ENCODE results near the gene SDK1. TPM values are rescaled to one million over a fixed set of nuclear protein-coding genes. Genes with fewer than 3 reads are reported as not detected.
"Not testable (repeated sequence)": the region's sequence is repeated elsewhere in the genome, so short reads cannot be mapped to it uniquely, and the experiment has no call there.

Gene SDK1
- total and polyA plus RNA-seq, 4 experiments from 2014 or later: 0.06 to 0.26 TPM; not detected in 2

GRCh38 chr7:3706091-3706490 is 405.0 kb downstream of the SDK1 start:
- H3K27me3 ChIP-seq (ENCODE audit: insufficient read depth, low read length); H3K27ac Mint-ChIP-seq; H3K4me3 ChIP-seq (ENCODE audit: low read length in 2 of 2); H3K9me3 ChIP-seq (ENCODE audit: control insufficient read depth in 1 of 2, low read length in 2 of 2); H3K36me3 ChIP-seq (ENCODE audit: insufficient read depth, low read length); H3K4me3 Mint-ChIP-seq; H3K27ac ChIP-seq (ENCODE audit: low read depth, low read length); H3K4me1 Mint-ChIP-seq; H3K36me3 Mint-ChIP-seq; CTCF ChIA-PET (ENCODE audit: partially characterized antibody); intact Hi-C loops (cut with micrococcal nuclease); POLR2A ChIA-PET (ENCODE audit: partially characterized antibody); H3K4me1 ChIP-seq (ENCODE audit: insufficient read depth, low read length); DNase-seq: not testable (repeated sequence)
- Mint-ChIP-seq H3K9me3 (peaks cover 0 to 26% (median 9%) of the 10 kb centered on the region in 8 donors), H3K27me3 (peaks cover 4 to 18% of the 10 kb centered on the region in 2 donors)

GRCh38 chr7:3710122-3710521 is 409.1 kb downstream of the SDK1 start:
- peaks cover 0 to 6% (median 5%) of the 10 kb centered on the region in 4 donors for H3K4me1 Mint-ChIP-seq
- no peak overlapping the region for H3K4me3 Mint-ChIP-seq
- CTCF ChIA-PET (ENCODE audit: partially characterized antibody): no interaction called here
- H3K36me3 Mint-ChIP-seq: no peaks in the 10 kb centered on the region
- no peak for DNase-seq
- intact Hi-C loops (cut with micrococcal nuclease): no loop called here
- POLR2A ChIA-PET (ENCODE audit: partially characterized antibody): no interaction called here
- H3K4me1 ChIP-seq (ENCODE audit: insufficient read depth, low read length): no peaks in the 10 kb centered on the region
- H3K9me3 ChIP-seq (ENCODE audit: control insufficient read depth in 1 of 2, low read length in 2 of 2): no peaks in the 10 kb centered on the region
- H3K27me3 Mint-ChIP-seq: peaks cover 2 to 21% of the 10 kb centered on the region in 2 donors
- no peak overlapping the region for H3K27ac Mint-ChIP-seq
- peaks cover 2% of the 10 kb centered on the region for H3K27me3 ChIP-seq (ENCODE audit: insufficient read depth, low read length)
- H3K9me3 Mint-ChIP-seq: peaks cover 0 to 23% (median 6%) of the 10 kb centered on the region in 8 donors
- H3K4me3 ChIP-seq (ENCODE audit: low read length in 2 of 2): no peak overlapping the region
- no peaks in the 10 kb centered on the region for H3K36me3 ChIP-seq (ENCODE audit: insufficient read depth, low read length)
- H3K27ac ChIP-seq (ENCODE audit: low read depth, low read length): no peak overlapping the region

DNA sequence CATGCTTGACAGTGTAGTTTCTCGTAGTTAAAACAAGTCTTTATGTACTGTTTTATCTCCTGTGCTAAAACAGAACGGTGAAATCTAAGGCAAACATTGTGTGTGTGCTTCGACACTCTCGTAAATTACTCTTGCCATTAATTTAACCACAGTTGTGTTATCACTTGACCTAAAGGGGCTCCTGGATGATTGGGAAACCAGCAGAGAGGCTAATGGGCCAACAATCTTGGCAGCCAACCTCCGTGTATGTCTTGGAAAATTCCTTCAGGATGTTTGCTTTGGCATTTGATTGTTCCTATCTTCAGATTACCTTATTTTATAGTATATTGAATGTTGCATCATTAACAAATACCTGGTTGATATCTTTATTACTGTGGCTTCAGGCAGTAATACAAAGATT is 409.5 kb downstream of the SDK1 start:
- Histone ChIP-seq H3K27ac (ENCODE audit: low read depth, low read length) (no peak overlapping the region), H3K36me3 (ENCODE audit: insufficient read depth, low read length) (no peaks in the 10 kb centered on the region), H3K9me3 (ENCODE audit: control insufficient read depth in 1 of 2, low read length in 2 of 2) (no peaks in the 10 kb centered on the region), H3K4me1 (ENCODE audit: insufficient read depth, low read length) (no peaks in the 10 kb centered on the region), H3K27me3 (ENCODE audit: insufficient read depth, low read length) (peaks cover 6% of the 10 kb centered on the region), H3K4me3 (ENCODE audit: low read length in 2 of 2) (no peak overlapping the region)
- H3K4me3 Mint-ChIP-seq: no peak overlapping the region
- H3K27me3 Mint-ChIP-seq: peaks cover 3 to 21% of the 10 kb centered on the region in 2 donors
- intact Hi-C loops (cut with micrococcal nuclease): no loop called here
- no peaks in the 10 kb centered on the region for H3K36me3 Mint-ChIP-seq
- no peak overlapping the region for H3K27ac Mint-ChIP-seq
- ChIA-PET POLR2A (ENCODE audit: partially characterized antibody) (no interaction called here), CTCF (ENCODE audit: partially characterized antibody) (no interaction called here)
- H3K4me1 Mint-ChIP-seq: peaks cover 0 to 6% (median 5%) of the 10 kb centered on the region in 4 donors
- DNase-seq: no peak
- peaks cover 0 to 21% (median 6%) of the 10 kb centered on the region in 8 donors for H3K9me3 Mint-ChIP-seq

DNA sequence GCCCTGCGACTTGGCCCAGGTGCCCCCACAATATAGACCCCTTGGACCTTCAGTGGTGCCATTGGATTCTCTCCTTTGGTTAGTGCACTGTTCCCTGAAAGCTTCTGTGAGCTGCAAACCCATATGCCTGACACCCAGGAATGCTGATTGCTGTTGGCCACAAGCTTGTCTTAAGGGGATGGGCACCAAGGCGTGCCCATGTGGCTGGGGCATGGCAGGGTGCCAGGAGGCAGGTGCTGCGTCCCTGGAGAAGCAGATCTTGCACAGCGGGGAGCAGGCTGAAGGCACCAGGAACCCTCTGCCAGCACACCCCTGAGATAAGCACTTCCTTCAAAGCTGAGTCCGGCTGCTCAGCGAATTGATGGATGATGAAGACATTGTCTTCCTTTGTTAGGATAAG is 411.8 kb downstream of the SDK1 start:
- no peaks in the 10 kb centered on the region for H3K36me3 ChIP-seq (ENCODE audit: insufficient read depth, low read length)
- Mint-ChIP-seq H3K9me3 (peaks cover 0 to 8% (median 4%) of the 10 kb centered on the region in 8 donors), H3K27me3 (peaks cover 5 to 13% of the 10 kb centered on the region in 2 donors), H3K4me1 (peaks cover 0 to 6% (median 5%) of the 10 kb centered on the region in 4 donors), H3K4me3 (no peak overlapping the region), H3K36me3 (no peaks in the 10 kb centered on the region), H3K27ac (no peak overlapping the region)
- DNase-seq: no peak
- H3K4me3 ChIP-seq (ENCODE audit: low read length in 2 of 2): no peak overlapping the region
- intact Hi-C loops (cut with micrococcal nuclease): no loop called here
- no peak overlapping the region for H3K27ac ChIP-seq (ENCODE audit: low read depth, low read length)
- no peaks in the 10 kb centered on the region for H3K4me1 ChIP-seq (ENCODE audit: insufficient read depth, low read length)
- ChIA-PET CTCF (ENCODE audit: partially characterized antibody) (no interaction called here), POLR2A (ENCODE audit: partially characterized antibody) (no interaction called here)
- H3K9me3 ChIP-seq (ENCODE audit: control insufficient read depth in 1 of 2, low read length in 2 of 2): no peaks in the 10 kb centered on the region
- peaks cover 6% of the 10 kb centered on the region for H3K27me3 ChIP-seq (ENCODE audit: insufficient read depth, low read length)

GRCh38 chr7:3721422-3721821 is 420.4 kb downstream of the SDK1 start:
- Mint-ChIP-seq H3K4me3 (no peak overlapping the region), H3K27ac (no peak overlapping the region), H3K36me3 (no peaks in the 10 kb centered on the region), H3K4me1 (no peaks in the 10 kb centered on the region), H3K27me3 (no peaks in the 10 kb centered on the region), H3K9me3 (no peaks in the 10 kb centered on the region)
- DNase-seq: no peak
- Histone ChIP-seq H3K27ac (ENCODE audit: low read depth, low read length) (no peak overlapping the region), H3K36me3 (ENCODE audit: insufficient read depth, low read length) (no peaks in the 10 kb centered on the region), H3K27me3 (ENCODE audit: insufficient read depth, low read length) (no peaks in the 10 kb centered on the region), H3K4me3 (ENCODE audit: low read length in 2 of 2) (no peak overlapping the region), H3K4me1 (ENCODE audit: insufficient read depth, low read length) (no peaks in the 10 kb centered on the region), H3K9me3 (ENCODE audit: control insufficient read depth in 1 of 2, low read length in 2 of 2) (no peaks in the 10 kb centered on the region)
- ChIA-PET POLR2A (ENCODE audit: partially characterized antibody) (no interaction called here), CTCF (ENCODE audit: partially characterized antibody) (no interaction called here)
- intact Hi-C loops (cut with micrococcal nuclease): no loop called here

DNA sequence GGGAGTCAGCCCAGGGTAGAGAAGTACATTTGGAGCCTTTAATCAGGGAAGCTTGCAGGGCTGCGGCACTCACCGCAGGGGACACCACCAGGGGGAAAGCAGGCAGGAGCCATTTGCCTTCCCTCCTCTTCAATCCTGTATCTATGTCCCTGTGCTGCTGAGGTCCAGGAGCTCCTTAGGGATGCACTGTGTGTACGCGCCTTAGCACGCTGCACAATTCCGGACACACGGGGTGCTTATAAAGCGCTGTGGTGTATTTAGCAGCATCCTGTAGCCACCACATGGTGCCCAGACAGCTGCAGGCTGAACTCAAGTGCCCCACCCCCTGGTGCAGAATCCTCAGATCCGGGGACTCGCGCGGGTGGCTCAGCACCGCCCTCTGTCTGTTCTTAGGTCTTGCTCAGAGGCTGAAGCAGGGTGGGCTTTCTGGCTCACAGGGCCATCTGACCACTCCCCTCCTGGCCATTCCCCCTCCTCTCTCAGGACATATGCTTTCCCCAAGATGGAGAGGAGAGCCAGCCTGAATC is 421.4 kb downstream of the SDK1 start:
- Mint-ChIP-seq H3K36me3 (no peaks in the 10 kb centered on the region), H3K27me3 (no peaks in the 10 kb centered on the region), H3K4me1 (no peaks in the 10 kb centered on the region), H3K9me3 (no peaks in the 10 kb centered on the region), H3K27ac (no peak overlapping the region), H3K4me3 (peak overlapping the region in 1 of 8 donors; percentile 17)
- peak in 3 of 5 donors; percentile 1 to 20 (median 10) for DNase-seq
- intact Hi-C loops (cut with micrococcal nuclease): no loop called here
- no peaks in the 10 kb centered on the region for H3K27me3 ChIP-seq (ENCODE audit: insufficient read depth, low read length)
- no peaks in the 10 kb centered on the region for H3K4me1 ChIP-seq (ENCODE audit: insufficient read depth, low read length)
- no peaks in the 10 kb centered on the region for H3K36me3 ChIP-seq (ENCODE audit: insufficient read depth, low read length)
- H3K9me3 ChIP-seq (ENCODE audit: control insufficient read depth in 1 of 2, low read length in 2 of 2): no peaks in the 10 kb centered on the region
- POLR2A ChIA-PET (ENCODE audit: partially characterized antibody): no interaction called here
- no peak overlapping the region for H3K27ac ChIP-seq (ENCODE audit: low read depth, low read length)
- CTCF ChIA-PET (ENCODE audit: partially characterized antibody): no interaction called here
- H3K4me3 ChIP-seq (ENCODE audit: low read length in 2 of 2): no peak overlapping the region

DNA sequence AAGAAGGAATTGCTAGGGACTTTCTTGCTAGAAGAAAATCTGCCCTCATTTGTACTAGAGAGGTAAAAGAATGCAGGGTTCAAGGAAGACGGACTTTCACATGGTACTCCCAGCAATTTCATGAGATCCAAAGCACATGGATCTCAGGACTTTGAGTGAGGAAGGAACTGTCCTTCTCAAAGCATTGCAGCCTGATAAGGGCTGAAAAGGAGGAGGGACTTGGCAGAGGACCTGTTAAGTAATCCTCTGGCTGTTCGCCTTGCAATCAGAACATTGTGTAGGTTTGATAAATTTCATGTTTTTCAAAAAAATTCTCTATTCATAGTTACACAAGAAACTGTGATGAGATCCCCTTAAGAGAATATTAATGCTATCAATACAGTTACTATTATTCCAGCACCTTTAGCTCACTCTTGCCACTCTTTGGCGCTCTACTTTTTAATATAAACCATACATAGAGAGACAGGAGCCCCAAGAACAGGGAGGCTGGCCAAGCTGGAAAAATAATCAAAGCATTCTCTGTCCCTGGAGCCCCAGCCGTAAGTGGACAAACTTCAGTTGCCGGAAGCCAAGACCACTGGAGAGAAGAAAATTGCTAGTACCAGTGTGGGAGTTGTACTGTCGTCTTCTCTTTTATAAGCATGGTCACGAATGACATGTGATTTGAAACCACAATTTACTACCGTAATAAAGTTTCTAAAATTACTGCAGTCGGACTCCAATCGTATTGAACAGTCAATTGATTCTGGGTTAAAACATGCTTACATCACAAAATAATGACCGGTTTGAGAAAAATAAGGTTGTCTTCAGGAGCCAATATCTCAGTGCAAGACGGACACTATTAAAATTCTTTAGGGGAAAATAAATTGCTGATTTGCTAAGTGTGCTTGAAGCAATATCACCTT is 424.4 kb downstream of the SDK1 start:
- no peaks in the 10 kb centered on the region for H3K9me3 Mint-ChIP-seq
- intact Hi-C loops (cut with micrococcal nuclease): no loop called here
- H3K4me3 Mint-ChIP-seq: no peak overlapping the region
- no peaks in the 10 kb centered on the region for H3K9me3 ChIP-seq (ENCODE audit: control insufficient read depth in 1 of 2, low read length in 2 of 2)
- no peaks in the 10 kb centered on the region for H3K4me1 ChIP-seq (ENCODE audit: insufficient read depth, low read length)
- no peak overlapping the region for H3K27ac ChIP-seq (ENCODE audit: low read depth, low read length)
- CTCF ChIA-PET (ENCODE audit: partially characterized antibody): no interaction called here
- no peak for DNase-seq
- H3K36me3 ChIP-seq (ENCODE audit: insufficient read depth, low read length): no peaks in the 10 kb centered on the region
- H3K27me3 ChIP-seq (ENCODE audit: insufficient read depth, low read length): no peaks in the 10 kb centered on the region
- H3K36me3 Mint-ChIP-seq: no peaks in the 10 kb centered on the region
- no peak overlapping the region for H3K27ac Mint-ChIP-seq
- POLR2A ChIA-PET (ENCODE audit: partially characterized antibody): no interaction called here
- H3K4me1 Mint-ChIP-seq: no peaks in the 10 kb centered on the region
- peaks cover 0 to 3% of the 10 kb centered on the region in 2 donors for H3K27me3 Mint-ChIP-seq
- no peak overlapping the region for H3K4me3 ChIP-seq (ENCODE audit: low read length in 2 of 2)

All from CD4-positive, alpha-beta memory T cell (primary cell).